Pons (tissue), 1 donor: ENCODE measurements around the gene FLVCR2.
A peak's percentile ranks its signal among the peaks of the same experiment; 100 is the strongest.
"Not testable (repeated sequence)": the region's sequence is repeated elsewhere in the genome, so short reads cannot be mapped to it uniquely, and the experiment has no call there.

Experiments used
- DNase-seq: peaks from one replicate; pipeline ENCODE4 v3.0.0-alpha.2; 2016; ENCODE audit warnings: low spot score

Gene FLVCR2

GRCh38 chr14:75667099-75667765 lies 88.8 kb downstream of the FLVCR2 start:
- DNase-seq, result peak; percentile 86

- no peak for DNase-seq
These were observed 94.3 kb downstream of the FLVCR2 start for GRCh38 chr14:75672605-75673192.

GRCh38 chr14:75673345-75674035 lies 95.1 kb downstream of the FLVCR2 start:
- no peak for DNase-seq

GRCh38 chr14:75675265-75675960 lies 97.0 kb downstream of the FLVCR2 start:
- no peak for DNase-seq

- no peak for DNase-seq
These were observed 107.5 kb downstream of the FLVCR2 start for GRCh38 chr14:75685910-75686309.

- no peak for DNase-seq
These were observed 110.6 kb downstream of the FLVCR2 start for GRCh38 chr14:75689012-75689411.

GRCh38 chr14:75690010-75690409 lies 111.6 kb downstream of the FLVCR2 start:
- DNase-seq, result no peak

- not testable (repeated sequence) for DNase-seq
These were observed 116.6 kb downstream of the FLVCR2 start for GRCh38 chr14:75695025-75695424.

- DNase-seq, result peak; percentile 90
These were observed 119.0 kb downstream of the FLVCR2 start for GRCh38 chr14:75697386-75697785.
